ENCODE measurements around the gene EZH2. TPM values are rescaled to one million over a fixed set of nuclear protein-coding genes. Genes with fewer than 3 reads are reported as not detected.
A peak's percentile ranks its signal among the peaks of the same experiment; 100 is the strongest.

The EZH2 gene
- total and polyA plus RNA-seq, 12 donors = 0.53 to 4.6 (median 1.4) TPM

DNA sequence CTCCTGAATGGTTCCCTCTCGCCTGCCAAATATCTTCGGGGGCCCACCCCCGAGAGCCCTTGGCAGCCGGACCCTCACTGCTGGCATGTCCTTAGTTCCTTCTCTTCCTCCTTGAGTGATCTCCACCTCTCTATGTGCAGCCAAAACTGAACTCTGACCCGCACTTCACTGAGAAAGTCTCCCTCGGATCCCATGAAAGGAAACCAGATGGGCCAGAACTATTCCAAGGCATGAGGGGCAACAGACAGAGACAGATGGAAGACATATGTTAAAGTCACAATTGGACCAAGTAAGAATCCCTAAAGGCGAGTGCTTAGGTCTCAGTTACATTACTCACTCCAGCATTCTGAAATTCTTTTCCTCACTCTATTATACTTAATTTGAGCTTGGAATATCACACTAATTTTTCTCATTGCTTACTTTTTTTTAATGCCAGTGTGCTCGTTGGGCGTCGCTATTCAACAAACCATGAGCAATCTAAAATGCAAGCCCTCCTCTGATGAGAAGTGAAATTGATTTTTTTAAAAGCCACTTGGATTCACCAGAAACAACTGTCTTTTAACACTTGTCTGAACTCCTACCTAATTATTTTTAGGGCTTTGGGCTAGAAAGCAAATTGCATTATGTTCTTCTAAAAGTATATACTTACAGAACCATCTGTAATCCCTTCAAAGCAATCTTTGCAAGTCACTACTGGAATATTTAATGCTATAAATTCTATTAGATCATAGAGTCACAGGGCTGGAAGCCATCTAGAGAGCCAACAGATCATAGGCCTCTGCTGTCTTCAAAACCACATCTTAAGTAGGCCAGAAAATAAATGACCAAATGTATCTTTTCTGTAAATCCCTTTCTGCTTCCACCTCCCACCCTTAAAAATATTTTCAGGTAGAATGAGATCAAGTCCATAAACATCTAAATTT, 43.3 kb upstream of the EZH2 start:
- TF ChIP-seq CTCF (IDR thresholded peaks at IDR 0.05) = no peak
- 70 to 74% methylated on average over 10 of the region's 10 CpGs for WGBS, 2 donors

GRCh38 chr7:148925836-148926235, 41.7 kb upstream of the EZH2 start:
- ATAC-seq = no peak
- 74 to 91% methylated on average over 9 of the region's 9 CpGs for WGBS, 2 donors
- no peak for DNase-seq
- no peak for TF ChIP-seq CTCF (IDR thresholded peaks at IDR 0.05)
- H3K9me3 ChIP-seq = no peaks in the 10 kb centered on the region
- no peak overlapping the region for H3K4me3 ChIP-seq
- no peaks in the 10 kb centered on the region for H3K27me3 ChIP-seq
- intact Hi-C loops (cut with DNase I) = loop anchor here in 1 of 10 donors (5.0 kb wide), 1 partner anchor 34 kb away; no protein-coding TSS in a partner anchor
- no peak overlapping the region for H3K27ac ChIP-seq
- H3K4me1 ChIP-seq = no peaks in the 10 kb centered on the region
- no peaks in the 10 kb centered on the region for H3K36me3 ChIP-seq

More for the DNA sequence above, 43.3 kb upstream of the EZH2 start:
- ATAC-seq (no peak), DNase-seq (no peak)
- Histone ChIP-seq H3K36me3 (no peaks in the 10 kb centered on the region), H3K4me1 (no peaks in the 10 kb centered on the region), H3K9me3 (no peaks in the 10 kb centered on the region), H3K27me3 (no peaks in the 10 kb centered on the region), H3K4me3 (no peak overlapping the region), H3K27ac (no peak overlapping the region)
- intact Hi-C loops (cut with DNase I) = loop anchor here in 1 of 10 donors (5.0 kb wide), 1 partner anchor 35 kb away; no protein-coding TSS in a partner anchor

DNA sequence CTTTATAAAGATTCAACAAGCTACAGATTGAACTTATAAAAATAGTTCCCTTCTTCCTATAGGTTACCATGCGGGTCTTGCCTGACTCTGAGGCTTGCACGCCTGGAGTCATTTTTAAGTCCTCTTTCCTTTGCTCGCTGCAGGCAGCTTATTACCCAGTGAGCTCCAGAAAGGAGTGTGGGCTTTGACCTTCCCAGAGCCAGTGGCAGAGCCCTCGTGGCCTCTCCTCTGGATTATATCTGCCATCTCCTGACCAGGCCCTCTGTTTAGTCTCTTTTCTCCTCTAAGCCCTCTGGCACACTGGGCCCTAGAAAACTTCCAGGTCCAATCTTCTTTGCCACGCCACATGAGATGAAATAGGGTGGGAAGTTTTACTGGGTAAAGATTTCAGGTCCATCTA, 39.9 kb upstream of the EZH2 start:
- H3K9me3 ChIP-seq = no peaks in the 10 kb centered on the region
- no peak overlapping the region for H3K4me3 ChIP-seq
- no peaks in the 10 kb centered on the region for H3K36me3 ChIP-seq
- H3K27ac ChIP-seq = no peak overlapping the region
- no peak for DNase-seq
- TF ChIP-seq CTCF (IDR thresholded peaks at IDR 0.05) = no peak
- peaks cover 0 to 3% (median 0%) of the 10 kb centered on the region in 7 donors for H3K27me3 ChIP-seq
- H3K4me1 ChIP-seq = no peaks in the 10 kb centered on the region
- 75 to 84% methylated on average over 5 of the region's 5 CpGs for WGBS, 2 donors
- intact Hi-C loops (cut with DNase I) = no loop called here
- no peak for ATAC-seq

GRCh38 chr7:148921806-148922205, 37.7 kb upstream of the EZH2 start:
- ATAC-seq = peak in 1 of 8 donors; percentile 29
- no peaks in the 10 kb centered on the region for H3K9me3 ChIP-seq
- no peak overlapping the region for H3K27ac ChIP-seq
- 76 to 85% methylated on average over 6 of the region's 6 CpGs for WGBS, 2 donors
- no peak for TF ChIP-seq CTCF (IDR thresholded peaks at IDR 0.05)
- no peaks in the 10 kb centered on the region for H3K36me3 ChIP-seq
- peak in 1 of 2 donors; percentile 39 for DNase-seq
- intact Hi-C loops (cut with DNase I) = no loop called here
- no peak overlapping the region for H3K4me3 ChIP-seq
- no peaks in the 10 kb centered on the region for H3K4me1 ChIP-seq
- peaks cover 0 to 3% (median 0%) of the 10 kb centered on the region in 7 donors for H3K27me3 ChIP-seq
